H7 (cell line): ENCODE results near the gene PIGB. TPM values are rescaled to one million over a fixed set of nuclear protein-coding genes. Genes with fewer than 3 reads are reported as not detected.

Source experiments
- DNase-seq: peaks from one replicate; pipeline ENCODE4 v3.0.0; 2012
- H3K27me3 ChIP-seq: 2 replicates; pipeline ENCODE4 v1.6.0; 2011; ENCODE audit warnings: mild to moderate bottlenecking, low read length; ENCODE audit not compliant: control insufficient read depth, insufficient read depth
- H3K36me3 ChIP-seq: replicated peaks from 2 replicates; pipeline ENCODE4 v1.5.1; 2011; ENCODE audit warnings: low read length; ENCODE audit not compliant: control insufficient read depth, insufficient read depth
- H3K4me3 ChIP-seq: 2 replicates; pipeline ENCODE4 v1.5.1; 2011; ENCODE audit warnings: low read depth, mild to moderate bottlenecking, control low read depth, low read length, moderate library complexity; ENCODE audit not compliant: insufficient read depth
- total RNA-seq: library from RNA; depleted of rRNA; stranded (reverse); fragments of >200 nt; shearing (Covaris generic); gene quantifications from 2 replicates; pipeline ENCODE4 v1.2.3, GENCODE V29; 2014

PIGB gene
- total RNA-seq, 1 experiment from 2014 or later = 7.1 TPM

DNA sequence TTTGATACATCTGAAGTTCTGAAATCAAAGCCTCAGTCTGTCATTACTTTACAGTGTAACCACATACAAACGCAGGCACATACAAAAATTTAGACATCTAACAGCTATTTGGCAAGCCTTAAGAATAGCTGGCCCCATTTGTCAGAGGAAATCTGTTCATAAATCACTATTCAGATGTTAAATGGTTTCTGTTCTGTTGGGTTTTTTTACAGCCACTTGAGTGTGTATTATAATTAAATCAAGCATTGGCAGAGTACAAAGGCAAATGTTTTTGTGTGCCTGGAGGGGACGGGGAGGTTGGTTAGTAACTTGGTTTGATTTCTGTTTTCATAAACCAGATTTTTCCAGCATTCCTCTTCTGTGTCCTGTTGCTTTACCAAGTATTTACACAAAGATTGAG, 24.1 kb downstream of the PIGB start:
- Histone ChIP-seq H3K36me3 (no peaks in the 10 kb centered on the region), H3K27me3 (no peaks in the 10 kb centered on the region), H3K4me3 (no peak overlapping the region)
- no peak for DNase-seq

GRCh38 chr15:55344206-55344605, 25.2 kb downstream of the PIGB start:
- no peaks in the 10 kb centered on the region for H3K36me3 ChIP-seq
- no peak overlapping the region for H3K4me3 ChIP-seq
- no peaks in the 10 kb centered on the region for H3K27me3 ChIP-seq
- DNase-seq = peak; percentile 39

GRCh38 chr15:55348281-55348778, 29.3 kb downstream of the PIGB start:
- no peak overlapping the region for H3K4me3 ChIP-seq
- no peaks in the 10 kb centered on the region for H3K36me3 ChIP-seq
- peak; percentile 48 for DNase-seq
- no peaks in the 10 kb centered on the region for H3K27me3 ChIP-seq

- no peak for DNase-seq
- Histone ChIP-seq H3K27me3 (no peaks in the 10 kb centered on the region), H3K36me3 (no peaks in the 10 kb centered on the region), H3K4me3 (no peak overlapping the region)
These were observed 30.3 kb downstream of the PIGB start for GRCh38 chr15:55349282-55349681.

GRCh38 chr15:55353025-55353424, 34.0 kb downstream of the PIGB start:
- DNase-seq = peak; percentile 26
- H3K27me3 ChIP-seq = no peaks in the 10 kb centered on the region
- H3K4me3 ChIP-seq = no peak overlapping the region
- no peaks in the 10 kb centered on the region for H3K36me3 ChIP-seq

GRCh38 chr15:55356985-55357585, 38.1 kb downstream of the PIGB start:
- DNase-seq = no peak
- Histone ChIP-seq H3K27me3 (no peaks in the 10 kb centered on the region), H3K36me3 (no peaks in the 10 kb centered on the region)

GRCh38 chr15:55357774-55358173, 38.8 kb downstream of the PIGB start:
- Histone ChIP-seq H3K27me3 (no peaks in the 10 kb centered on the region), H3K4me3 (no peak overlapping the region), H3K36me3 (no peaks in the 10 kb centered on the region)
- no peak for DNase-seq

More at GRCh38 chr15:55356985-55357585, 38.1 kb downstream of the PIGB start:
- no peak overlapping the region for H3K4me3 ChIP-seq

GRCh38 chr15:55358471-55358870, 39.4 kb downstream of the PIGB start:
- H3K4me3 ChIP-seq = no peak overlapping the region
- DNase-seq = no peak
- H3K36me3 ChIP-seq = no peaks in the 10 kb centered on the region
- H3K27me3 ChIP-seq = no peaks in the 10 kb centered on the region

DNA sequence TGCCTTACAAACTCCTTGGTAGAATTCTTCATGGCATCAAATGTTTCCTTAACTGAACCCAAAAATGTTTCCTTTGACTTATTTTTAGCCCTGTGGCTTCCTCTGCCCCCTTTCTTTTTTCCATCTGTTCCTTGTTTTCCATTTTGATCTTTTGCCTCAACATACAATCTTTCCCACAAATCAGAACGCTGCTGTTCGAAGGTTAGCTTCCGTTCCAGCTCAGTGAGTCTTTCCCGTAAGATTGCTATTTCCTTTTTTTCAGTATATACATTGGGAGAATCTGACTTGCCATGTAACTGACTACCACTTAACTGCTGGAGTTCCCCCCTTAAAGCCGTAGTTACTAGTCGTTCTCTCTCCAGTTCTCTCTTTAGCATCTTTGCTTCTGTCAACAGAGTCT, 41.2 kb downstream of the PIGB start:
- Histone ChIP-seq H3K27me3 (no peaks in the 10 kb centered on the region), H3K36me3 (no peaks in the 10 kb centered on the region), H3K4me3 (no peak overlapping the region)
- DNase-seq = no peak

- DNase-seq = no peak
- Histone ChIP-seq H3K4me3 (no peak overlapping the region), H3K36me3 (no peaks in the 10 kb centered on the region), H3K27me3 (no peaks in the 10 kb centered on the region)
These were observed 42.0 kb downstream of the PIGB start for GRCh38 chr15:55361048-55361447.

DNA sequence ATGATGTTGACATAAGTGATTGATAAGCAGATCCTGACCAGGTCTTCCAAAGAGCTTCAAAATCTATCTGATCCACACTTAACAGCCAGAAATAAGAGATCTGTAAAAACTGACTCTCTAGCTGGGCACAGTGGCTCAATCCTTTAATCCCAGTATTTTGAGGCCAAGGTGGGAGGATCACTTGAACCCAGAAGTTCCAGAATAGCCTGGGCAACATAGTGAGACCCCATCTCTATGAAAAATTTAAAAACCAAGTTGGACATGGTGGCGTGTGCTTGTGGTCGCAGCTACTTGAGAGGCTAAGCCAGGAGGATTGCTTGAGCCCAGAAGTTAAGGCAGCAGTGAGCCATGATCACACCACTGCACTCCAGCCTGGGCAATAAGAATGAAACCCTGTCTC, 43.6 kb downstream of the PIGB start:
- no peak for DNase-seq
- Histone ChIP-seq H3K4me3 (no peak overlapping the region), H3K36me3 (no peaks in the 10 kb centered on the region), H3K27me3 (no peaks in the 10 kb centered on the region)

- Histone ChIP-seq H3K36me3 (no peaks in the 10 kb centered on the region), H3K4me3 (no peak overlapping the region), H3K27me3 (no peaks in the 10 kb centered on the region)
- DNase-seq = no peak
These were observed 48.0 kb downstream of the PIGB start for GRCh38 chr15:55366981-55367380.

- no peak for DNase-seq
- H3K27me3 ChIP-seq = no peaks in the 10 kb centered on the region
- H3K4me3 ChIP-seq = no peak overlapping the region
- H3K36me3 ChIP-seq = no peaks in the 10 kb centered on the region
These were observed 53.8 kb downstream of the PIGB start for GRCh38 chr15:55372701-55373440.

GRCh38 chr15:55379095-55379494, 60.1 kb downstream of the PIGB start:
- H3K4me3 ChIP-seq = no peak overlapping the region
- no peak for DNase-seq

GRCh38 chr15:55381595-55381994, 62.6 kb downstream of the PIGB start:
- no peak overlapping the region for H3K4me3 ChIP-seq
- no peaks in the 10 kb centered on the region for H3K27me3 ChIP-seq
- H3K36me3 ChIP-seq = no peaks in the 10 kb centered on the region
- DNase-seq = no peak

More at GRCh38 chr15:55379095-55379494, 60.1 kb downstream of the PIGB start:
- Histone ChIP-seq H3K27me3 (no peaks in the 10 kb centered on the region), H3K36me3 (no peaks in the 10 kb centered on the region)
